Sigmoid colon (tissue), 7 donors: ENCODE results near the gene HS3ST3B1. TPM values are rescaled to one million over a fixed set of nuclear protein-coding genes. Genes with fewer than 3 reads are reported as not detected.

Source experiments
- DNase-seq: peaks from one replicate; pipeline ENCODE4 v3.0.0-alpha.2; 2019
- H3K27ac ChIP-seq, 4 donors: fragments of 200-600 bp; sonication (generic); one replicate each; pipeline ENCODE4 v1.5.1; 2016 to 2019; ENCODE audit warnings: mild to moderate bottlenecking in 1 of 4
- H3K27me3 ChIP-seq, 3 donors: fragments of 200-600 bp; sonication (generic); one replicate each; pipeline ENCODE4 v1.5.1; 2019; ENCODE audit warnings: mild to moderate bottlenecking in 1 of 3
- H3K36me3 ChIP-seq, 4 donors: fragments of 200-600 bp; sonication (generic); one replicate each; pipeline ENCODE4 v1.5.1; 2016 to 2019
- H3K4me1 ChIP-seq, 4 donors: fragments of 200-600 bp; sonication (generic); one replicate each; pipeline ENCODE4 v1.5.1; 2017 to 2019
- H3K4me3 ChIP-seq, 4 donors: fragments of 200-600 bp; sonication (generic); one replicate each; pipeline ENCODE4 v1.5.1; 2017 to 2019; ENCODE audit warnings: mild to moderate bottlenecking in 2 of 4, moderate library complexity in 1 of 4
- H3K9me3 ChIP-seq, 4 donors: fragments of 200-600 bp in 3 of 4; sonication (generic) in 3 of 4; one replicate each; pipeline versions ENCODE4 v1.5.1 to v1.6.1; 2013 to 2019
- EP300 ChIP-seq, 4 donors: sonication (generic); formaldehyde crosslinking; IDR thresholded peaks; one replicate each; pipeline ENCODE4 v1.6.1; 2017; ENCODE audit warnings: antibody characterized with exemption in 4 of 4
- POLR2A ChIP-seq, 2 donors: fragments of 450-650 bp; IDR thresholded peaks; one replicate each; pipeline ENCODE4 v1.6.1; 2016; ENCODE audit warnings: antibody characterized with exemption in 2 of 2, mild to moderate bottlenecking in 2 of 2, moderate library complexity in 2 of 2
- POLR2AphosphoS5 ChIP-seq, 4 donors: sonication (generic); formaldehyde crosslinking; IDR thresholded peaks; one replicate each; pipeline ENCODE4 v1.6.1; 2017; ENCODE audit warnings: antibody characterized with exemption in 4 of 4
- WGBS, 2 donors: extraction: QIAGEN DNeasy Blood & Tissue Kit; methylation state at CpG; one replicate each; pipeline ENCODE4 v1.1.7; 2013; 5-methylcytosine and 5-hydroxymethylcytosine counted together
- intact Hi-C: fragments of 100-400 bp; cut with DNase I; formaldehyde crosslinking; loops from one replicate; pipeline ENCODE4 v1.15.1; 2023
- polyA plus RNA-seq, 3 donors: library from polyadenylated mRNA; stranded (reverse); fragments of 200-250 nt; gene quantifications; one replicate each; pipeline ENCODE4 v1.2.3, GENCODE V29; 2013
- total RNA-seq, 4 donors: library from RNA; depleted of rRNA; stranded (reverse); fragments of >200 nt; gene quantifications; one replicate each; pipeline ENCODE4 v1.1.0, GENCODE V29; 2016
- TF ChIP-seq, protein P1 (sequence below), 4 experiments: fragments of 450-650 bp in 3 of 4; fragments of 200-600 bp in 1 of 4; IDR thresholded peaks; one replicate each; pipeline ENCODE4 v1.5.1; 2016 to 2019; ENCODE audit warnings: antibody characterized with exemption in 4 of 4, mild to moderate bottlenecking in 3 of 4, moderate library complexity in 2 of 4
- donor health status: healthy with polysubstance abuse.
- donor health status: Bipolar disorder and iron deficiency.
- donor health status: healthy.

The HS3ST3B1 gene
- total and polyA plus RNA-seq, 7 donors, result 0.46 to 3.0 (median 1.1) TPM

DNA sequence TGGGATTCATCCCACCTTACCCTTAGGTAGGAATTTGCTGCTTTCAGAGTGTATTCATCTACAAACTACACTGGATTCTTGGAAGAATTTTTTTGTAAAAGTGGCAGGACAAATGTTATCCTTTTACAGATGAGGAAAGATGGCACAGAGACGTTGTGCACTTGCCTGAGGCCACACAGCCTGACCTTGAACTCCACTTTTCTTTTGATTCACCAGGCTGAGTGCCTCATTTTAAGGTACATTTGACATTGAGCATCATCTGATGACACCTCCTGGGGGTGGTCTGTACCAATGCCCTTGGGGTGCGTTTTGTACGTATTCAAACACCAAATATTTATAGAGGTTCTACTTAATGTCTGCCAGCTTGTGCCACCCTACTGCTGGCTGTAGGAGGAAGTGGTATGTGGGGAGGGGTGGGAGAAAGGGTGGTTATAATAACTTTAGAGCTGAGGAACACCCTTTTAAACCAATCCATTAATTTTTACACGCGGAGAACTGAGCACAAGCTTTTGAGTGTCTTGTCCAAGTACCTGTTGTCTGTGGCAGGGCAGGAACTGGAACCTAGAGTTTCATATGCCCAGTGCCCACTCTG, 29.1 kb downstream of the HS3ST3B1 start:
- Histone ChIP-seq H3K36me3 (no peaks in the 10 kb centered on the region), H3K9me3 (no peaks in the 10 kb centered on the region), H3K27ac (no peak overlapping the region), H3K27me3 (peaks cover 0 to 3% (median 0%) of the 10 kb centered on the region in 3 donors), H3K4me1 (no peaks in the 10 kb centered on the region), H3K4me3 (no peak overlapping the region)
- WGBS, 2 donors, result 58 to 66% methylated on average over 5 of the region's 5 CpGs
- no peak for TF ChIP-seq EP300 (IDR thresholded peaks at IDR 0.05)
- DNase-seq, result no peak
- intact Hi-C loops, result no loop called here

DNA sequence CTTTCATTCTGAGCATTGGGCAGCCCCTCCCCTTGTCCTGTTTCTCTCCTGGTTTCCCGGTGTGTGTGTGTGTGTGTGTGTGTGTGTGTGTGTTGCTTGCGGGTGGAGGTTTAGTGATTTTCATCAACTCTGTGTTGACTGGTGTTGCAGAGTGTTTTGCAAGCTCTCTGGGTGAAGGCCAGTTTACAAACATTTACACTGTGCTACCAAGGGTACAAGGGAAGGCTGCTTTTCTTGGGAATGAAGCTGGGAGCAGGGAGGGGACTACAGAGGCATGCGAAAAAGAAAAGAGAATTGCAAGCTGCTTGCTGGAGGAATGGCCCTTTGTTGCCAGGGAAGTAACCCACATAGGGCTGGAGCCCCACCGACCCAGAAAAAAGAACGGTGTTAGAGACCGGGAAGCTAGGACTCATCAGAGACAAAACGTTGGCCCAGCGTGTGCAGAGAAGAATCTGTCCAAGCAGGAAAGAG, 29.6 kb downstream of the HS3ST3B1 start:
- Histone ChIP-seq H3K9me3 (no peaks in the 10 kb centered on the region), H3K27me3 (peaks cover 0 to 3% (median 0%) of the 10 kb centered on the region in 3 donors), H3K4me1 (no peaks in the 10 kb centered on the region), H3K27ac (no peak overlapping the region), H3K36me3 (no peaks in the 10 kb centered on the region), H3K4me3 (no peak overlapping the region)
- TF ChIP-seq POLR2AphosphoS5 (IDR thresholded peaks at IDR 0.05), result no peak
- TF ChIP-seq EP300 (IDR thresholded peaks at IDR 0.05), result no peak
- TF ChIP-seq, protein P1, sequence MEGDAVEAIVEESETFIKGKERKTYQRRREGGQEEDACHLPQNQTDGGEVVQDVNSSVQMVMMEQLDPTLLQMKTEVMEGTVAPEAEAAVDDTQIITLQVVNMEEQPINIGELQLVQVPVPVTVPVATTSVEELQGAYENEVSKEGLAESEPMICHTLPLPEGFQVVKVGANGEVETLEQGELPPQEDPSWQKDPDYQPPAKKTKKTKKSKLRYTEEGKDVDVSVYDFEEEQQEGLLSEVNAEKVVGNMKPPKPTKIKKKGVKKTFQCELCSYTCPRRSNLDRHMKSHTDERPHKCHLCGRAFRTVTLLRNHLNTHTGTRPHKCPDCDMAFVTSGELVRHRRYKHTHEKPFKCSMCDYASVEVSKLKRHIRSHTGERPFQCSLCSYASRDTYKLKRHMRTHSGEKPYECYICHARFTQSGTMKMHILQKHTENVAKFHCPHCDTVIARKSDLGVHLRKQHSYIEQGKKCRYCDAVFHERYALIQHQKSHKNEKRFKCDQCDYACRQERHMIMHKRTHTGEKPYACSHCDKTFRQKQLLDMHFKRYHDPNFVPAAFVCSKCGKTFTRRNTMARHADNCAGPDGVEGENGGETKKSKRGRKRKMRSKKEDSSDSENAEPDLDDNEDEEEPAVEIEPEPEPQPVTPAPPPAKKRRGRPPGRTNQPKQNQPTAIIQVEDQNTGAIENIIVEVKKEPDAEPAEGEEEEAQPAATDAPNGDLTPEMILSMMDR (IDR thresholded peaks at IDR 0.05), result no peak
- TF ChIP-seq POLR2A (IDR thresholded peaks at IDR 0.05), result no peak
- DNase-seq, result no peak
- 49 to 54% methylated on average over 8 of the region's 8 CpGs for WGBS, 2 donors
- intact Hi-C loops, result no loop called here

DNA sequence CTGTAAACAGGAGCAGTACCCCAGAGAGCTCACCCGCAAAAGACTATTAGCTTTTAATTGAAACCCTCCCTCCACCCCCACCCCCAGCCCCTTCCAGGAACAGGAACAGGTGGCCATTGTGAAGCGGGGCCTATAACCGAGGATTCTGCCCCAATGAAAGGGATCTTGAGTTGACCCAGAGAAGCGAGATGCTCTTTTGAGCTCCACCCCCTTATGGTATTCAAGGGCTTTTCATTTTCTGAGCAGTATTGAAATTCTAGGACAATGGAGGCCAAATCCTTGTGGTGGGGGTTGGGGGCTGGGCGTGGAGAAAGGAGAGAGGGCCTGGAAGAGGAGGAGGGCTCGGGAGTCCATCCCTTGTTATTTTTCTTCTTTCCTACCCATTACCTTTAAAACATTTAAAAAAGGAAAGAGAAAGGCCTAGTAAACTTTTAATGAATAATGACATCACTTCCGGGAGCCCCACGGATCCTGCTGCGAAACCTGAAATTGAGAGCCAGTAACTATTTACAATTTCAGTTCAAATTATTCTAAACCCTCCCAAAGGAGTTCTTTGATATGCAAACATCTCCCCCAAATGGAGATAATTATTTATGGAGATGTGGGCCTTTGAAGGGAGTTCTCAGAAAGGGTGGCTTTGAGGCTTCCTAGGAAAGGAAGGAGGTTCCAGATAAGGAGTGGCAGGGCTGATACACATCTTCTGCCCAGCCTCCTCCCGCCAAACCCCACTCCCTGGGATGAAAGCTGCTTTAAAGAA, 30.5 kb downstream of the HS3ST3B1 start:
- H3K9me3 ChIP-seq, result no peaks in the 10 kb centered on the region
- H3K27me3 ChIP-seq, result peaks cover 0 to 3% (median 0%) of the 10 kb centered on the region in 3 donors
- H3K36me3 ChIP-seq, result no peaks in the 10 kb centered on the region
- DNase-seq, result no peak
- no peak for TF ChIP-seq EP300 (IDR thresholded peaks at IDR 0.05)
- TF ChIP-seq POLR2A (IDR thresholded peaks at IDR 0.05), result no peak
- no peak for TF ChIP-seq POLR2AphosphoS5 (IDR thresholded peaks at IDR 0.05)
- TF ChIP-seq, protein P1 (IDR thresholded peaks at IDR 0.05), result no peak
- 82 to 83% methylated on average over 10 of the region's 10 CpGs for WGBS, 2 donors
- H3K4me1 ChIP-seq, result no peaks in the 10 kb centered on the region
- H3K27ac ChIP-seq, result no peak overlapping the region
- intact Hi-C loops, result no loop called here
- no peak overlapping the region for H3K4me3 ChIP-seq

DNA sequence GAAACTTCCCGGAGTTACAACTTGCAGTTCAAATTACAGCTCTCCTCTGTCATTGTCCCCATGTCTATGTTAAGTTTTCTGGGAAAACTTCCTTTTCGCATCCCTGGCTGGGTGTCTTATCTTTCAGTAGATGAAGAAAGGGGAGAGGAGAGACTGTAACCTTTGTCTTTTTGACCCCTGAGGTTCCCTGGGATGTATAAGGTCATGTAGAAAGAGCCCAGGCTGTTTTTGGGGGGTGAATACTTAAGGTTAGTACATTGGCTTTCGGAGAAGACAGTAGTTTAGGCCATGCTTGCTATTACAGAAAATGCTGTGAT, 31.1 kb downstream of the HS3ST3B1 start:
- no peak overlapping the region for H3K27ac ChIP-seq
- DNase-seq, result no peak
- H3K36me3 ChIP-seq, result no peaks in the 10 kb centered on the region
- no peaks in the 10 kb centered on the region for H3K9me3 ChIP-seq
- no peaks in the 10 kb centered on the region for H3K4me1 ChIP-seq
- intact Hi-C loops, result no loop called here
- TF ChIP-seq POLR2AphosphoS5 (IDR thresholded peaks at IDR 0.05), result no peak
- TF ChIP-seq, protein P1 (IDR thresholded peaks at IDR 0.05), result no peak
- TF ChIP-seq EP300 (IDR thresholded peaks at IDR 0.05), result no peak
- peaks cover 0 to 3% (median 0%) of the 10 kb centered on the region in 3 donors for H3K27me3 ChIP-seq
- 75 to 80% methylated on average over 3 of the region's 3 CpGs for WGBS, 2 donors
- no peak overlapping the region for H3K4me3 ChIP-seq

DNA sequence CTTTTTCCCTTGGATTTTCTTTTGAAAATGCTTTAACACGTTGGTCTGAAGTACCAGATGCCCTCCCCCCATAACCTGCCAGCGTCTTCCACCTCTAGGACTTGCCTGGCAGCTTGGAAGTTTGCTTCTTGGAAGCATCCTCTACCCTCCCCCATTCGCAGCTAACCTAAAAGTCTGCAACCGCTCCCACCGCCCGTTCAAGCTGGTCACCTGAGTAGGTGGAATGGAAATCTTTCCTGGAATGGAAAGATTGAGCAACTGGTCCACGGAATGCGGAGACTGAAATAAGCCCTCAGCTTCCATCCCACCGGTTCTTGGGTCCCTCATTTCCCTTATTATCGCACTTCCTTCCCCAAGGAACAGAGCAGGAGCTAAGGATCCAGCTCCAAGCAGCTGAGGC, 31.4 kb downstream of the HS3ST3B1 start:
- Histone ChIP-seq H3K27ac (no peak overlapping the region), H3K27me3 (peaks cover 0 to 3% (median 0%) of the 10 kb centered on the region in 3 donors), H3K4me1 (no peaks in the 10 kb centered on the region), H3K4me3 (no peak overlapping the region), H3K9me3 (no peaks in the 10 kb centered on the region), H3K36me3 (no peaks in the 10 kb centered on the region)
- DNase-seq, result no peak
- 88% methylated on average over 10 of the region's 10 CpGs for WGBS, 2 donors
- intact Hi-C loops, result no loop called here
- TF ChIP-seq, protein P1 (IDR thresholded peaks at IDR 0.05), result no peak
- no peak for TF ChIP-seq POLR2AphosphoS5 (IDR thresholded peaks at IDR 0.05)
- TF ChIP-seq EP300 (IDR thresholded peaks at IDR 0.05), result no peak
- TF ChIP-seq POLR2A (IDR thresholded peaks at IDR 0.05), result no peak
